ENCODE measurements around the gene HDAC9.

GRCh38 chr7:18896343-18896975 is 400.9 kb downstream of the HDAC9 start:
- TF ChIP-seq CTCF (IDR thresholded peaks at IDR 0.05 in 4 of 5, conservative IDR thresholded peaks at IDR 0.05 in 1 of 5) = no peak
- no peak for TF ChIP-seq POLR2A (IDR thresholded peaks at IDR 0.05)
